RKO (cell line): Measurements from ENCODE around the gene RNF128.

Source experiments
- DNase-seq: peaks from one replicate; pipeline ENCODE4 v3.0.0-alpha.2; 2016; ENCODE audit warnings: low spot score

RNF128 gene, protein sequence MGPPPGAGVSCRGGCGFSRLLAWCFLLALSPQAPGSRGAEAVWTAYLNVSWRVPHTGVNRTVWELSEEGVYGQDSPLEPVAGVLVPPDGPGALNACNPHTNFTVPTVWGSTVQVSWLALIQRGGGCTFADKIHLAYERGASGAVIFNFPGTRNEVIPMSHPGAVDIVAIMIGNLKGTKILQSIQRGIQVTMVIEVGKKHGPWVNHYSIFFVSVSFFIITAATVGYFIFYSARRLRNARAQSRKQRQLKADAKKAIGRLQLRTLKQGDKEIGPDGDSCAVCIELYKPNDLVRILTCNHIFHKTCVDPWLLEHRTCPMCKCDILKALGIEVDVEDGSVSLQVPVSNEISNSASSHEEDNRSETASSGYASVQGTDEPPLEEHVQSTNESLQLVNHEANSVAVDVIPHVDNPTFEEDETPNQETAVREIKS

DNA sequence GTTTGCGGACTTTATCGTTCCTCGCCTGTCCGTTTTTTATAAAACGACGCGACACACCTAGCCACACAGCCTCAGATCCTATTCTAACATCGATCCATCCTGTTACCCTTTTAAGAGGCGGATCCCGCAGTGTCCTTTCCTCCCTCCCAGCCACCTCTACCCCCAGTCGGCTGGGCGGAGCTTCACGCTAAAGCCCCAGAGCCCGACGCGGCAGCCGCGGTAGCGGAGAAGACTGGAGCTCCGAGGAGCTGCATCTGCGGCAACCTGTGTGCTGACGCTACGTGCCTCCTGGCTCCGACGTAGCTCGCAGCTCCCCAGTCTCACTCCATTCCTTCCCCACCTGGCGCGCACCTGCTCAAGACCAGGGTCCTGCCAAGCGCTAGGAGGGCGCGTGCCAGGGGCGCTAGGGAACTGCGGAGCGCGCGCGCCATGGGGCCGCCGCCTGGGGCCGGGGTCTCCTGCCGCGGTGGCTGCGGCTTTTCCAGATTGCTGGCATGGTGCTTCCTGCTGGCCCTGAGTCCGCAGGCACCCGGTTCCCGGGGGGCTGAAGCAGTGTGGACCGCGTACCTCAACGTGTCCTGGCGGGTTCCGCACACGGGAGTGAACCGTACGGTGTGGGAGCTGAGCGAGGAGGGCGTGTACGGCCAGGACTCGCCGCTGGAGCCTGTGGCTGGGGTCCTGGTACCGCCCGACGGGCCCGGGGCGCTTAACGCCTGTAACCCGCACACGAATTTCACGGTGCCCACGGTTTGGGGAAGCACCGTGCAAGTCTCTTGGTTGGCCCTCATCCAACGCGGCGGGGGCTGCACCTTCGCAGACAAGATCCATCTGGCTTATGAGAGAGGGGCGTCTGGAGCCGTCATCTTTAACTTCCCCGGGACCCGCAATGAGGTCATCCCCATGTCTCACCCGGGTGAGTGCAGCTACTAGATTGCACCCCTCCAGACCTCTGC lies at the start of gene RNF128:
Gene RNF128, plus strand, starts transcription at position 217 of the 953 bp plus-strand sequence. Its CDS starts 213 bp downstream, at position 430.
- no peak for DNase-seq

- DNase-seq = no peak
Measured at GRCh38 chrX:106680716-106681115, 45.8 kb upstream of the RNF128 start.

DNA sequence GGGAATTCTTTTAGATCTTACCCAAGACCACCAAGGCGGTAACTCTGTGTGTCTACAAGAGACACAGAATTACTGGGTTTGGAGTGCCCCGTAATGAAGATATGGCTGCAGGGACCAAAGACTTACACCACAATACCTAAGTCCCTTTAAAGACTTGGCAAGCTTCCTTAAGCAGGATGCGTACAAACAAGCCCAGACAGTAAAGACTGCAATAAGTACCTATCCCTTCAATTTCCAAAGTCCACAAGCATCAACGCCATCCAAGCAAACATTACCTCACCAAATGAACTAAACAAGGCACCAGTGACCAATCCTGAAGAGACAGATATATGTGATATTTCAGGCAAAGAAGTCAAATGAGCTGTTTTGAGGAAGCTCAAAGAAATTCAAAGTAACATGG lies 42.3 kb upstream of the RNF128 start:
- DNase-seq = no peak

DNA sequence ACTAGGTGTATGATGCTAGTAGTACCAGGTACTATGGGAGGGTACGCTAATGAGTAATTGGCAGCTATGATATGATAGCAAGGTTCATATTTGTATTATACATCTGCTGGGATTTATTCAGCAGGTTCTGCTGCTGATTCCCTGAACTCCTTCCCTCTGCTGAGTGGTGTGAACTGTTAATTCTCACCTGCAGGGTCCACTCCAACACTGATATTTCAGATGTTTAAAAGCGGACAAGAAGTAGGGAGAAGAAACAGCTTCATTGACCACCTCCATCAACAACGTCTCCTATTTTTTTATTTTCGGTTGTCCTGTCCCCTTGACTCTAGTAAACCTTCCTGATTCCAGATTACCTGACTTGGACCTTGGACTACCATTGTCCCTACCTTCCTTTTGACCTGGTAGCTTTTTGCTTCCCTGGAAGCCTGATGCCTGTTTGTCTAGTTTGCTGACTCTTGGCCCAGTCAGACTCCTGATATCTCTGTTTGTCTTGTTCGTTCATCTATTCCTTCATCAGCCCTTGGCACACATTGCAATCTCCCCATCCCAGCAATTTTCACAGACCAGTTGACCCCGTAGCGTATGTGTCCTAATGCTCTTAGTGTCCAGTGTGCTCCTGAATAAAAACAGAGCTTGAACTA lies 34.0 kb upstream of the RNF128 start:
- no peak for DNase-seq

DNA sequence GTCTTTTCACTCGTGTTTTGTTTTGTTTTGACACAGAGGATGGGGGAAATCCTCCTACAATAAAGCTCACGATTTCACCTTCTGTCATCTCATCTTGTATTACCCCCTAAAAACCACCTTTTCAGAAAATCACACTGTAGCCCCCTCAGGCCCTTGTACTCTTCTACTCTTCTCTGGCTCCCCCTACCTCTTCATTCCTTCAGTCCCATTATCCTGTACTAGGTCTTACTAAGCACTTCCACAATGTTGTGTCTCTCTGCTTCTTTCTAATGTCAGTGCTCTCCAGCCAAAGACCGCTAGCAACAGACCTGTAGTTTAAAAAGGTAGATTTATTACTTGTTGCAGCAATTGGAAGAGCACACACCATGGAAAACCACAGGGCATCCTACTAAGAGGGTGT lies 30.0 kb upstream of the RNF128 start:
- no peak for DNase-seq

- DNase-seq = peak; percentile 58
Measured at GRCh38 chrX:106698693-106699092, 27.8 kb upstream of the RNF128 start.

DNA sequence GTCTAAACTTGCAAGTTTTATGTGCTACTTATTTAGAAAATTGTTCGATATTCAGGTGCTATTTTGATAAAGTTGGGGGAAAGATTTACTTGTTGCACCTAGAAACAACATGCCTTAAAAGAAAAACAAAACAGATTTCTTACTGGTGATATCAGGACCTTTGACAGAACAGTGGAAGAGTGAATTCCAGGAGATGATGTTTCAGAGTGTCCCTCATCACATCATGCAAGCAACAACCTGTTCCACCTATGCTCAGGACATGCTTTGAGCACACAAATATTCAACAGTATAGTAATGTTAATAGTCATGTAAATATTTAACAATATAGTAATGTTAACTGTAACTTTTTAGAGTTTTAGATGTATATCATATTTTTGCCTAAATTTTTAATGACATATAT lies 23.9 kb upstream of the RNF128 start:
- DNase-seq = no peak

DNA sequence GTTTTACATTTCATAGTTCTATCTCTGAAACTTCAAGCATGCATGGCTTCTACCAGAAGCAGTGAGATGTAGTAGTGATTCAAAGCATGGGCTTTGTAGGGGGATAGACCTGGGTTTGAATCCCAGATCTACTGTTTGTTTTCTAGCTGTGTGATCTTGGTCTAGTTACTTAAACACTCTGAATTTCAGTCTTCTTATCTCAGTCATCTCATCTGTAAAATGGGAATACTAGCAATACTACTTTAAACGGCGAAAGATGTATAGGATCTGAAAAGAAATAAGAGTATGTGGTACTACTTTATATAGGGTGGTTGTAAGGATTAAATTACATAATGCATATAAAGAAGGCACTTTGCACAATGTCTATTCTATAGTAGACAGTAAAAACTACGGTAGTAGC lies 20.0 kb upstream of the RNF128 start:
- no peak for DNase-seq

DNA sequence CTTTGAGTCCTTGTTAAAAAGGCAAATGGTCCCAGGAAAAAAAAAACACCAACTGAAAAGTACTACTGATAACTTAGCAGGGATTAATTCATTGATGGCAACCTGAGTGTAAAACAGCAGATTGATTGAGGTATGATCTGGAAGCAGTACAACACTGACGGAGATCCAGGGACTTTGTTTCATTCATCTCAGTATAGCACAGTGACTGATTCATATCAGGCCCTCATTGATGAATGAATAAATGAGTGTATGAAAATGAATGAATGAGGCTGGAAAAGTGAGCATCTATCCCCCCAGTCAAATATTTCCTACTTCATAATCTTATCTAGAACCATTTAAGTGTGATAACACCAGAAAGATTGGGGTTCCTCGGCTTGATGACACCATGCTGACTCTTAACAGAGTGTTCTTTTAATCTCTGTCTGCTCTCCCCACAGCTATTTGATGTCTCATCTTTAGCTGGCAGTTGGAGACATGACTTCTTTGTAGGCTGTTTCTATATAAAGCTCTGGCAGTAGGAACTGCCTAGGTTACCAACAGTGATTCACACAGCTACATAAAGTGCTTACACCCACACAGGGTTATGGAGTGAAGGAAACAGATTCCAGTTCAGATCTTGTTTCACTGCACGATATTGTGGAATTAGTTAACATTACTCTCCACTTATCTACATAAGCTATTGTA lies 18.6 kb upstream of the RNF128 start:
- DNase-seq = peak; percentile 98

DNA sequence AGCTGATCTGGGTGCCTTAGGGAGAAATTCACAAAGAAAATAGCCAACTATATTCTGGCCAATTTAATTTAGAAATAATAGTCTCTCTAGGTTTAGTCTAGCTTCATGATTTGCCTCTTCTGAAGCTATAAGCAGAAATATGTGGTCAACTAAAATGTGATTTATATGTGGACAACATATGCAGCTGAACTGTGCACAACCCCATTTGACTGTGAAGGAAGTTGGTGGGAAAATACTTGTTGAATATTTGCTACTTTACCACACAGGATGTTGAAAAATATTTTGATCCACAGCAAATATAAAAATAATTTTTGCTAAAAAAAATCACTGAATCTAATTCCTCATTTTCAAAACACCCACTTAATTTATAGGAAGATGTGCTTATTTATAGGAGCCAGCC lies 15.7 kb upstream of the RNF128 start:
- DNase-seq = no peak

GRCh38 chrX:106711375-106711774 lies 15.1 kb upstream of the RNF128 start:
- no peak for DNase-seq

- DNase-seq = no peak
Measured at GRCh38 chrX:106716004-106716403, 10.5 kb upstream of the RNF128 start.

- no peak for DNase-seq
Measured at GRCh38 chrX:106716463-106716862, 10.0 kb upstream of the RNF128 start.

DNA sequence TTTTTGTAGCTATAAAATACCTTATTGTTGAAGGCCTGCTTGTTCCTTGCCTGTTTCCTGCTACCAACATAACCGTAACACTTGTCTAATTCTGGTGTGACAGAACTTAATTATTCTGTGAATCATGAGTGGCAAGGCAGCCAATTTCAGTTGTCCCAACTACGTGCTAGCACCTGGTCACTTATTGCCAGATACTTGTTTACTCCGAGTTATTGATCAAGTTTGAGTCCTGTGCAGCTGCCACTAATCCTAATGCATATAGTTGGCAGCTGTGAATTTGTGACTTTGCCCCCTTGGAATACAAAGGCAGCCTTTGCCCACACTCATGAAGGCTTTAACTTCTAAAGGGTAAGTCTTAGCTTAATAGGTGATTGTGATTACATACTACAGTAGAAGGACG lies 7.8 kb upstream of the RNF128 start:
- DNase-seq = no peak

DNA sequence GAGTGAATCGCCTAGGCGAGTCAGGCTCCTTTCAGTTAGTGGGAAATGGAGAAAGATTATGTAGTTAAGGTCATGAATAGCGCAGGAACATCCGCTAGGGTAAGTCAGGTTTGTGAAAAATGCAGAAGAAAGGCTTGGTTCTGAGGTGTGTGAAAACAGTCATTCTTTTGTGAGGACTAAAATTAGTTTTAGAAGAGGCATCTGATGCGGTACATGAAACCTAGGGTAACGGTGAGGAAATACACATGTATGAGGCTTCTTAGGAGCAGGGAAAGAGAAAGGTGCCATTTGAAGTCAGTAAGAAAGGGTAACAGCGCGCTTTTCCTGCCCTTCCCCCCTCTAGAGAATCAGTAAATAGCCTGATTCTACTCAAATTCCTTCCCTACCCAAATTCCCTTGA lies 570 bp upstream of the RNF128 start:
- no peak for DNase-seq

- no peak for DNase-seq
Measured at GRCh38 chrX:106728337-106728736, 1.8 kb downstream of the RNF128 start.

DNA sequence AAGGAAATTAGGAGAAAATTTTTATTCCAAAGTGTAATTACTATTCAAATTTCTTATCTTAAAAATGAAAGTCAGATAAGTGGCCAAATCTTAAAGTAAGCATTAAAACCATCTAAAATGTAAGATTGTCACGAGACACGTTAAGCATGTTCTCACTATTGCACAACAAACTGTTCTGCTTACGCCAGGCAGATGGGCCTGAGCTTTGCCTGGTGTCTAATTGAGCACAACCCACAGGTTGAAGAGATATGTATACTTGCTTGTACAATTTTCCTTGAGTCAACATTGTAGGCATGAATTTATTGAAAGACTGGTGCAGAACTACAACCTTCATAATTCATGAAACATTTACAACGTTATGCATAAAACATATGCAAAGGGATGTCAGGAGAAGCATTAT lies 3.9 kb downstream of the RNF128 start:
- DNase-seq = no peak

DNA sequence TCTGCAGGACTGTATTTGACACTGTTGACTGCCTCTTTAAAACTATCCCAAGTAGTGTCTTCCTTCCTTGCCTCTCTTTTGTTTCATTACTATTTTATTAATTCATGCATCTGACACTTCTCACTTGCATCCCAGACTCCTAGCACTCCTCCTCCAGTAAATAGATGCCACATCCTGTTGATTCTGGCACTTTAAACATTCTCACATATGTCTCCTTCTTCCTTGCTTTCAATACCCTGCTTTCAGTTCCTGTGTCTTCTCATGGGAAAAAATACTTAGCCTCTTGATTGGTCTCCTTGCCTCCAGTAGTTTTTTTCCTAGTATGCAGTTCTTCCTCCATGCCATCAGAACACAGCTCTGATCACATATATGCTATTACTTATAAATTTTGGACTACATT lies 5.1 kb downstream of the RNF128 start:
- DNase-seq = no peak

- no peak for DNase-seq
Measured at GRCh38 chrX:106734827-106735226, 8.3 kb downstream of the RNF128 start.

- no peak for DNase-seq
Measured at GRCh38 chrX:106740193-106740780, 13.8 kb downstream of the RNF128 start.

DNA sequence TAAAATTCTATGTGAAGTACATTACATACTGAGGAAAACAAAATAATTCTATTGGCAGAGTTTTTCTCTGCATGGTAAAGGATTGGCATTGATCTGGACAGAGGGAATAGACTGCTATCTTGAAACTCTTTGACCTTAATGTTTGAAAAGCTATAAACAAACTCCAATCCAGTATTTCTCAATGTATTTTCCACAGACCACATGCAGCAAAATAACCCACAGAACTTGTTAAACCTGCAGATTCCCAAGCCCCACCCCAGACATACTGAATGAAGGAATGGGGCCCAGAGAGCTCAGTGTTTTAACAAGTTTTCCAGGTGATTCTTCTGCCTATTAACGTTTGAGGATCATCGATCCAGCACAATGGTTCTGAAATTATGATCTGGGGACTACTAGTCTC lies 15.7 kb downstream of the RNF128 start:
- no peak for DNase-seq

- no peak for DNase-seq
Measured at GRCh38 chrX:106742805-106743204, 16.3 kb downstream of the RNF128 start.
